ENCODE measurements around the gene NTNG1. TPM values are rescaled to one million over a fixed set of nuclear protein-coding genes. Genes with fewer than 3 reads are reported as not detected.
A peak's percentile ranks its signal among the peaks of the same experiment; 100 is the strongest.

NTNG1 gene
- total and polyA plus RNA-seq, 10 of the 15 experiments (the other 5 are each of a cell fraction or from before 2014, with no cell fraction given) = 0.18 to 2.3 (median 1.1) TPM; not detected in 1

DNA sequence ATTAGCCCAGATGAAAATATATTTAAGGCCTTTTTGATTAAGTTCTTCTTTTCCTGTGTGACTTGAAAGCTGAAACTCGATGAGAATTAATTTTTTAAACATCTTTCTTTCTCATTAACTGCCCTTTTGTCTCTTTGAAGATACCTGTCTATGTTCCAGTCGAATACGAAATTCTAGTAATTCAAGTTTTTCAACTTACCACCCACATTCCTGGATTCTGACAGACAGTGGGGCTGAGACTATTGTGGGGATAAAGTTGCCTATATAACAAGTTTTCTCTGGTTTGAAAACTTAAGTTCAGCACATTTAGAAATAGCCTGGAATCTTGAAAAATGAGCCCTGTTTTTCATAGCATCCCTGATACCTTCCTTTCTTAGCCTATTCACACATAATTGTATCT lies 114.6 kb downstream of the NTNG1 start:
- 43% methylated on average over 3 of the region's 3 CpGs for WGBS (ENCODE audit: insufficient coverage, insufficient replicate concordance, low lambda C conversion rate, missing lambda C conversion rate)
- ATAC-seq = no peak
- no TSS peak for BruUV-seq (replicated peaks)
- ChIA-PET POLR2A (no interaction called here), CTCF (interaction anchor here (0.6 to 1.3 kb wide), 2 partner anchors 20 to 274 kb away, joined by 3 to 5 read pairs; no protein-coding TSS in a partner anchor), SMC1A (ENCODE audit: uncharacterized antibody, unreplicated experiment) (interaction anchor here (1.0 kb wide), 2 partner anchors 15 to 46 kb away, joined by 3 read pairs; no protein-coding TSS in a partner anchor), RAD21 (ENCODE audit: unreplicated experiment) (no interaction called here)
- in situ Hi-C loops (cut with MboI) = no loop called here
- no peak for FAIRE-seq
- intact Hi-C loops (cut with micrococcal nuclease; ENCODE audit: unreplicated experiment) = no loop called here
- Histone ChIP-seq H2AFZ (ENCODE audit: control insufficient read depth, low read depth, low read length) (no peak overlapping the region), H3K9ac (ENCODE audit: control insufficient read depth, insufficient read depth, low read length) (no peak overlapping the region), H4K20me1 (ENCODE audit: control insufficient read depth, insufficient read depth) (no peaks in the 10 kb centered on the region), H3K4me2 (ENCODE audit: control insufficient read depth, insufficient read depth) (no peak overlapping the region), H3K9me3 (replicated peaks; ENCODE audit: control insufficient read depth, insufficient read depth, low read length) (no peaks in the 10 kb centered on the region), H3K79me2 (ENCODE audit: control insufficient read depth, insufficient read depth, low read length) (no peaks in the 10 kb centered on the region), H3K36me3 (ENCODE audit: control insufficient read depth in 2 of 2, insufficient read depth in 2 of 2, low read length in 1 of 2) (no peaks in the 10 kb centered on the region), H3K4me1 (ENCODE audit: control insufficient read depth, insufficient read depth, low read length) (no peaks in the 10 kb centered on the region), H3K27me3 (replicated peaks in 1 of 2; ENCODE audit: control insufficient read depth in 2 of 2, insufficient read depth in 2 of 2, low read length in 1 of 2) (no peaks in the 10 kb centered on the region), H3K4me3 (no peak overlapping the region), H3K27ac (ENCODE audit: control insufficient read depth, insufficient read depth) (no peak overlapping the region)
- TF ChIP-seq MYC (IDR thresholded peaks at IDR 0.05; ENCODE audit: insufficient read depth, insufficient read length, insufficient replicate concordance, low read length, severe bottlenecking) (no peak), NR2C1 (IDR thresholded peaks at IDR 0.05) (no peak), FOXM1 (IDR thresholded peaks at IDR 0.05; ENCODE audit: low read depth, low read length) (no peak), YY1 (IDR thresholded peaks at IDR 0.05; ENCODE audit: low read depth, low read length) (no peak), SP1 (IDR thresholded peaks at IDR 0.05; ENCODE audit: low read depth, low read length) (no peak)
- DNase-seq (ENCODE audit: low read depth, low spot score) = no peak

- DNase-seq (ENCODE audit: low read depth, low spot score) = no peak
- intact Hi-C loops (cut with micrococcal nuclease; ENCODE audit: unreplicated experiment) = no loop called here
- no peak overlapping the region for H3K4me2 ChIP-seq (ENCODE audit: control insufficient read depth, insufficient read depth)
- CTCF ChIA-PET = interaction anchor here (0.9 kb wide), 1 partner anchor 14 kb away, joined by 6 read pairs; no protein-coding TSS in a partner anchor
- H3K79me2 ChIP-seq (ENCODE audit: control insufficient read depth, insufficient read depth, low read length) = no peaks in the 10 kb centered on the region
- H3K4me3 ChIP-seq = no peak overlapping the region
- no peak overlapping the region for H2AFZ ChIP-seq (ENCODE audit: control insufficient read depth, low read depth, low read length)
- H3K27ac ChIP-seq (ENCODE audit: control insufficient read depth, insufficient read depth) = no peak overlapping the region
- no peaks in the 10 kb centered on the region for H3K36me3 ChIP-seq (ENCODE audit: control insufficient read depth in 2 of 2, insufficient read depth in 2 of 2, low read length in 1 of 2)
- WGBS (ENCODE audit: insufficient coverage, insufficient replicate concordance, low lambda C conversion rate, missing lambda C conversion rate) = 35% methylated on average over 5 of the region's 5 CpGs
- no peaks in the 10 kb centered on the region for H3K4me1 ChIP-seq (ENCODE audit: control insufficient read depth, insufficient read depth, low read length)
- ATAC-seq = peak; percentile 61
- FAIRE-seq = no peak
- no TSS peak for BruUV-seq (replicated peaks)
- no peaks in the 10 kb centered on the region for H4K20me1 ChIP-seq (ENCODE audit: control insufficient read depth, insufficient read depth)
- SMC1A ChIA-PET (ENCODE audit: uncharacterized antibody, unreplicated experiment) = interaction anchor here (1.0 to 1.5 kb wide), 2 partner anchors 9 to 95 kb away, joined by 3 to 4 read pairs; no protein-coding TSS in a partner anchor
- in situ Hi-C loops (cut with MboI) = no loop called here
- RAD21 ChIA-PET (ENCODE audit: unreplicated experiment) = no interaction called here
- POLR2A ChIA-PET = interaction anchor here (0.5 kb wide), 1 partner anchor 14 kb away, joined by 4 read pairs; no protein-coding TSS in a partner anchor
- H3K27me3 ChIP-seq (replicated peaks in 1 of 2; ENCODE audit: control insufficient read depth in 2 of 2, insufficient read depth in 2 of 2, low read length in 1 of 2) = no peaks in the 10 kb centered on the region
- no peaks in the 10 kb centered on the region for H3K9me3 ChIP-seq (replicated peaks; ENCODE audit: control insufficient read depth, insufficient read depth, low read length)
- no peak overlapping the region for H3K9ac ChIP-seq (ENCODE audit: control insufficient read depth, insufficient read depth, low read length)
- no peak for TF ChIP-seq RELB (IDR thresholded peaks at IDR 0.05; ENCODE audit: low read depth)
- TF ChIP-seq HDAC6 (IDR thresholded peaks at IDR 0.05; ENCODE audit: unreplicated experiment) = no peak
- TF ChIP-seq, protein P1, sequence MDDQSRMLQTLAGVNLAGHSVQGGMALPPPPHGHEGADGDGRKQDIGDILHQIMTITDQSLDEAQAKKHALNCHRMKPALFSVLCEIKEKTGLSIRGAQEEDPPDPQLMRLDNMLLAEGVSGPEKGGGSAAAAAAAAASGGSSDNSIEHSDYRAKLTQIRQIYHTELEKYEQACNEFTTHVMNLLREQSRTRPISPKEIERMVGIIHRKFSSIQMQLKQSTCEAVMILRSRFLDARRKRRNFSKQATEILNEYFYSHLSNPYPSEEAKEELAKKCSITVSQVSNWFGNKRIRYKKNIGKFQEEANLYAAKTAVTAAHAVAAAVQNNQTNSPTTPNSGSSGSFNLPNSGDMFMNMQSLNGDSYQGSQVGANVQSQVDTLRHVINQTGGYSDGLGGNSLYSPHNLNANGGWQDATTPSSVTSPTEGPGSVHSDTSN (IDR thresholded peaks at IDR 0.05; ENCODE audit: insufficient replicate concordance, low read depth, low read length) = no peak
- TF ChIP-seq ETV6 (conservative IDR thresholded peaks at IDR 0.05 in 1 of 2, IDR thresholded peaks at IDR 0.05 in 1 of 2; ENCODE audit: borderline replicate concordance in 1 of 2, low read depth in 1 of 2) = peak in 1 of 2 experiments; percentile 71; a peak in 2 of 4 replicates
These were observed 121.8 kb downstream of the NTNG1 start for GRCh38 chr1:107262467-107263286.
